HCT116 (cell line): ENCODE results near the gene ETS1. TPM values are rescaled to one million over a fixed set of nuclear protein-coding genes. Genes with fewer than 3 reads are reported as not detected.

ENCODE experiments used
- ATAC-seq: fragments of 200-7000 bp; cut with Tn5 transposase; 2 replicates; pipeline ENCODE4 v1.9.1; 2020; ENCODE audit warnings: mild to moderate bottlenecking, moderate library complexity
- BruUV-seq: library from RNA; stranded (reverse); fragments of 400-500 nt; replicated peaks from 2 replicates; lab custom pipeline; 2021; lab: Mats Ljungman, UMichigan
- CTCF ChIA-PET: fragments of 300-600 bp; sonication (Branson Sonifier 250); formaldehyde crosslinking; loops from one replicate; lab custom pipeline; 2021; ENCODE audit warnings: antibody characterized with exemption; lab: Charles Lee
- POLR2A ChIA-PET: fragments of 300-600, 350-600 bp; sonication (Branson Sonifier 250); formaldehyde crosslinking; loops from one replicate; lab custom pipeline; 2021; ENCODE audit warnings: antibody characterized with exemption; lab: Charles Lee
- RAD21 ChIA-PET, 2 experiments: fragments of 300-600 bp; sonication (Branson Sonifier 250); formaldehyde crosslinking; loops; one replicate each; lab custom pipeline; 2023; ENCODE audit warnings: low total read pairs in 2 of 2; ENCODE audit not compliant: uncharacterized antibody in 2 of 2, unreplicated experiment in 2 of 2, low non-redundant PET in 1 of 2; lab: Charles Lee
- DNase-seq: peaks from one replicate; pipeline ENCODE4 v3.0.0-alpha.2; 2010; ENCODE audit warnings: low read depth, low spot score
- H2AFZ ChIP-seq: fragments of 200-600 bp; shearing (Covaris generic), sonication (generic); 2 replicates; pipeline ENCODE4 v1.6.1; 2017; ENCODE audit warnings: low read depth, mixed run types, mixed read lengths, antibody characterized with exemption, low read length; ENCODE audit not compliant: poor library complexity, severe bottlenecking
- H3K27ac ChIP-seq: 2 replicates; pipeline ENCODE4 v1.5.1; 2012; ENCODE audit warnings: low read depth, low read length
- H3K27me3 ChIP-seq: fragments of 200-600 bp; sonication (generic); 2 replicates; pipeline ENCODE4 v1.6.1; 2016; ENCODE audit warnings: mixed run types, low read length, mixed read lengths; ENCODE audit not compliant: insufficient read depth
- H3K36me3 ChIP-seq, 2 experiments: fragments of 200-500 bp in 1 of 2; fragments of 200-600 bp in 1 of 2; sonication (Bioruptor generic) in 1 of 2; sonication (generic) in 1 of 2; 2 replicates each; pipeline versions ENCODE4 v1.5.1 to v1.6.1; 2014 to 2016; ENCODE audit warnings: low read length in 2 of 2, inconsistent platforms in 1 of 2, mixed read lengths in 1 of 2, mixed run types in 1 of 2; ENCODE audit not compliant: insufficient read depth in 2 of 2, control insufficient read depth in 1 of 2
- H3K4me1 ChIP-seq, 2 experiments: fragments of 200-600 bp in 1 of 2; sonication (generic) in 1 of 2; 2 replicates each; pipeline versions ENCODE4 v1.5.1 to v1.6.1; 2012 to 2017; ENCODE audit warnings: low read length in 2 of 2, inconsistent platforms in 1 of 2, mild to moderate bottlenecking in 1 of 2, mixed read lengths in 1 of 2, mixed run types in 1 of 2, moderate library complexity in 1 of 2; ENCODE audit not compliant: insufficient read depth in 2 of 2, control insufficient read depth in 1 of 2
- H3K4me2 ChIP-seq: fragments of 200-600 bp; sonication (generic); 2 replicates; pipeline ENCODE4 v1.6.1; 2017; ENCODE audit warnings: mixed run types, low read length, mixed read lengths
- H3K4me3 ChIP-seq, 2 experiments: fragments of 200-600 bp in 1 of 2; sonication (generic) in 1 of 2; replicated peaks in 1 of 2; 2 replicates each; pipeline ENCODE4 v1.5.1; 2011 to 2016; ENCODE audit warnings: low read length in 2 of 2, control low read depth in 1 of 2, low read depth in 1 of 2, mild to moderate bottlenecking in 1 of 2, mixed read lengths in 1 of 2, mixed run types in 1 of 2
- H3K79me2 ChIP-seq: fragments of 200-600 bp; sonication (generic); 2 replicates; pipeline ENCODE4 v1.6.1; 2017; ENCODE audit warnings: mild to moderate bottlenecking, mixed run types, low read length, moderate library complexity, mixed read lengths; ENCODE audit not compliant: insufficient read depth
- H3K9ac ChIP-seq: fragments of 200-600 bp; sonication (generic); 2 replicates; pipeline ENCODE4 v1.6.1; 2016; ENCODE audit warnings: low read length, mixed read lengths
- H3K9me2 ChIP-seq: fragments of 200-600 bp; sonication (generic), shearing (Covaris generic); 2 replicates; pipeline ENCODE4 v1.6.1; 2017; ENCODE audit warnings: mixed run types, mild to moderate bottlenecking, moderate library complexity; ENCODE audit not compliant: insufficient read depth
- H3K9me3 ChIP-seq, 2 experiments: fragments of 200-500 bp in 1 of 2; fragments of 200-600 bp in 1 of 2; sonication (Bioruptor generic) in 1 of 2; sonication (generic) in 1 of 2; 2 replicates each; pipeline ENCODE4 v1.6.1; 2014 to 2017; ENCODE audit warnings: low read length in 2 of 2, mixed read lengths in 2 of 2, inconsistent platforms in 1 of 2, low read depth in 1 of 2, mild to moderate bottlenecking in 1 of 2, mixed run types in 1 of 2, moderate library complexity in 1 of 2; ENCODE audit not compliant: control insufficient read depth in 1 of 2, insufficient read depth in 1 of 2
- H4K20me1 ChIP-seq: fragments of 200-600 bp; sonication (generic), shearing (Covaris generic); 2 replicates; pipeline ENCODE4 v1.6.1; 2017; ENCODE audit warnings: mixed run types, mild to moderate bottlenecking, moderate library complexity; ENCODE audit not compliant: insufficient read depth
- CBX3 ChIP-seq: IDR thresholded peaks from 2 replicates; pipeline ENCODE4 v1.6.1; 2012; ENCODE audit warnings: low read depth
- EGR1 ChIP-seq: IDR thresholded peaks from 2 replicates; pipeline ENCODE4 v1.6.1; 2012; ENCODE audit warnings: low read depth
- ELF1 ChIP-seq: IDR thresholded peaks from 2 replicates; pipeline ENCODE4 v1.6.1; 2012; ENCODE audit warnings: low read depth, borderline replicate concordance
- FOSL1 ChIP-seq: IDR thresholded peaks from 2 replicates; pipeline ENCODE4 v1.6.1; 2012; ENCODE audit warnings: low read depth
- JUND ChIP-seq: IDR thresholded peaks from 2 replicates; pipeline ENCODE4 v1.6.1; 2012
- MAX ChIP-seq: IDR thresholded peaks from 2 replicates; pipeline ENCODE4 v1.6.1; 2012
- POLR2A ChIP-seq: IDR thresholded peaks from 2 replicates; pipeline ENCODE4 v1.7.0; 2011; ENCODE audit warnings: borderline replicate concordance; ENCODE audit not compliant: insufficient read depth, insufficient read length; ENCODE audit errors: extremely low read depth
- POLR2AphosphoS5 ChIP-seq: IDR thresholded peaks from 2 replicates; pipeline ENCODE4 v1.6.1; 2011; ENCODE audit warnings: mild to moderate bottlenecking, low read depth, low read length, moderate library complexity
- RAD21 ChIP-seq: IDR thresholded peaks from 2 replicates; pipeline ENCODE4 v1.6.1; 2012; ENCODE audit warnings: low read depth, mild to moderate bottlenecking
- SIN3A ChIP-seq: IDR thresholded peaks from 2 replicates; pipeline ENCODE4 v1.6.1; 2012; ENCODE audit warnings: low read depth
- TCF7L2 ChIP-seq: IDR thresholded peaks from 2 replicates; pipeline ENCODE4 v1.7.0; 2011; ENCODE audit warnings: borderline replicate concordance, inconsistent platforms; ENCODE audit not compliant: insufficient read depth, insufficient read length; ENCODE audit errors: extremely low read depth
- YY1 ChIP-seq: IDR thresholded peaks from 2 replicates; pipeline ENCODE4 v1.6.1; 2011; ENCODE audit warnings: low read length, low read depth, moderate library complexity, mild to moderate bottlenecking; ENCODE audit not compliant: insufficient replicate concordance; ENCODE audit errors: extremely low read depth
- ZFX ChIP-seq: fragments of 450-650 bp; IDR thresholded peaks from 2 replicates; pipeline ENCODE4 v1.6.1; 2017
- ZNF274 ChIP-seq: fragments of 200-500 bp; sonication (Bioruptor generic); IDR thresholded peaks from 2 replicates; pipeline ENCODE4 v1.6.1; 2014; ENCODE audit warnings: mild to moderate bottlenecking, low read depth, low read length, inconsistent platforms
- intact Hi-C: fragments of 100-400 bp; cut with micrococcal nuclease; formaldehyde crosslinking; loops from 2 replicates; pipeline ENCODE4 v1.10.0; 2022
- total RNA-seq: library from RNA; stranded (reverse); gene quantifications from one replicate; pipeline ENCODE4 v1.2.1, GENCODE V29; 2021; ENCODE audit not compliant: unreplicated experiment
- TF ChIP-seq, protein P1 (sequence below): IDR thresholded peaks from 2 replicates; pipeline ENCODE4 v1.6.1; 2012
- TF ChIP-seq, protein P2 (sequence below), 3 experiments: fragments of 200-600 bp in 1 of 3; sonication (generic) in 1 of 3; IDR thresholded peaks in 2 of 3; conservative IDR thresholded peaks in 1 of 3; 2 replicates each; pipeline ENCODE4 v1.5.1; 2012 to 2017; ENCODE audit warnings: low read depth in 2 of 3, low read length in 2 of 3, antibody characterized with exemption in 1 of 3, borderline replicate concordance in 1 of 3, control low read depth in 1 of 3, mild to moderate bottlenecking in 1 of 3, mixed read lengths in 1 of 3, mixed run types in 1 of 3, moderate library complexity in 1 of 3; ENCODE audit not compliant: insufficient read depth in 1 of 3
- TF ChIP-seq, protein P3 (sequence below): IDR thresholded peaks from 2 replicates; pipeline ENCODE4 v1.6.1; 2012; ENCODE audit warnings: low read depth

Gene ETS1
- total RNA-seq, 1 experiment from 2014 or later, result 9.2 TPM

- H3K9me3 ChIP-seq, result no peaks in the 10 kb centered on the region
- peaks cover 5% of the 10 kb centered on the region; the same call in 1 of the 2 replicates for H3K79me2 ChIP-seq
- DNase-seq, result no peak
- no peaks in the 10 kb centered on the region for H4K20me1 ChIP-seq
- H3K27me3 ChIP-seq, result no peaks in the 10 kb centered on the region
- peak overlapping the region; percentile 34; the same call in 1 of the 2 replicates for H3K27ac ChIP-seq
- intact Hi-C loops, result loop anchor here (1.0 to 5.0 kb wide), 3 partner anchors 25 to 311 kb away; no protein-coding TSS in a partner anchor
- peak overlapping the region; percentile 70 for H3K9ac ChIP-seq
- H3K4me1 ChIP-seq, result peaks cover 5 to 43% of the 10 kb centered on the region in 2 experiments; a peak in 3 of 4 replicates
- BruUV-seq, result no TSS peak
- no peaks in the 10 kb centered on the region for H3K9me2 ChIP-seq
- no peaks in the 10 kb centered on the region for H3K36me3 ChIP-seq
- ChIA-PET CTCF (no interaction called here), POLR2A (no interaction called here), RAD21 (no interaction called here)
- no peak overlapping the region for H2AFZ ChIP-seq
- TF ChIP-seq POLR2A, result no peak
- TF ChIP-seq FOSL1, result no peak
- no peak for TF ChIP-seq TCF7L2
- TF ChIP-seq ZFX, result no peak
- TF ChIP-seq YY1, result no peak
- TF ChIP-seq, protein P1, sequence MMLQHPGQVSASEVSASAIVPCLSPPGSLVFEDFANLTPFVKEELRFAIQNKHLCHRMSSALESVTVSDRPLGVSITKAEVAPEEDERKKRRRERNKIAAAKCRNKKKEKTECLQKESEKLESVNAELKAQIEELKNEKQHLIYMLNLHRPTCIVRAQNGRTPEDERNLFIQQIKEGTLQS, result no peak
- TF ChIP-seq JUND, result no peak
- no peak for TF ChIP-seq ELF1
- TF ChIP-seq CBX3, result no peak
- TF ChIP-seq, protein P2, sequence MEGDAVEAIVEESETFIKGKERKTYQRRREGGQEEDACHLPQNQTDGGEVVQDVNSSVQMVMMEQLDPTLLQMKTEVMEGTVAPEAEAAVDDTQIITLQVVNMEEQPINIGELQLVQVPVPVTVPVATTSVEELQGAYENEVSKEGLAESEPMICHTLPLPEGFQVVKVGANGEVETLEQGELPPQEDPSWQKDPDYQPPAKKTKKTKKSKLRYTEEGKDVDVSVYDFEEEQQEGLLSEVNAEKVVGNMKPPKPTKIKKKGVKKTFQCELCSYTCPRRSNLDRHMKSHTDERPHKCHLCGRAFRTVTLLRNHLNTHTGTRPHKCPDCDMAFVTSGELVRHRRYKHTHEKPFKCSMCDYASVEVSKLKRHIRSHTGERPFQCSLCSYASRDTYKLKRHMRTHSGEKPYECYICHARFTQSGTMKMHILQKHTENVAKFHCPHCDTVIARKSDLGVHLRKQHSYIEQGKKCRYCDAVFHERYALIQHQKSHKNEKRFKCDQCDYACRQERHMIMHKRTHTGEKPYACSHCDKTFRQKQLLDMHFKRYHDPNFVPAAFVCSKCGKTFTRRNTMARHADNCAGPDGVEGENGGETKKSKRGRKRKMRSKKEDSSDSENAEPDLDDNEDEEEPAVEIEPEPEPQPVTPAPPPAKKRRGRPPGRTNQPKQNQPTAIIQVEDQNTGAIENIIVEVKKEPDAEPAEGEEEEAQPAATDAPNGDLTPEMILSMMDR (IDR thresholded peaks at IDR 0.05 in 2 of 3, conservative IDR thresholded peaks at IDR 0.05 in 1 of 3; ENCODE audit: borderline replicate concordance in 1 of 3, insufficient read depth in 1 of 3, low read depth in 2 of 3, low read length in 2 of 3), result no peak
- no peak for TF ChIP-seq SIN3A
- TF ChIP-seq POLR2AphosphoS5, result no peak
- TF ChIP-seq, protein P3, sequence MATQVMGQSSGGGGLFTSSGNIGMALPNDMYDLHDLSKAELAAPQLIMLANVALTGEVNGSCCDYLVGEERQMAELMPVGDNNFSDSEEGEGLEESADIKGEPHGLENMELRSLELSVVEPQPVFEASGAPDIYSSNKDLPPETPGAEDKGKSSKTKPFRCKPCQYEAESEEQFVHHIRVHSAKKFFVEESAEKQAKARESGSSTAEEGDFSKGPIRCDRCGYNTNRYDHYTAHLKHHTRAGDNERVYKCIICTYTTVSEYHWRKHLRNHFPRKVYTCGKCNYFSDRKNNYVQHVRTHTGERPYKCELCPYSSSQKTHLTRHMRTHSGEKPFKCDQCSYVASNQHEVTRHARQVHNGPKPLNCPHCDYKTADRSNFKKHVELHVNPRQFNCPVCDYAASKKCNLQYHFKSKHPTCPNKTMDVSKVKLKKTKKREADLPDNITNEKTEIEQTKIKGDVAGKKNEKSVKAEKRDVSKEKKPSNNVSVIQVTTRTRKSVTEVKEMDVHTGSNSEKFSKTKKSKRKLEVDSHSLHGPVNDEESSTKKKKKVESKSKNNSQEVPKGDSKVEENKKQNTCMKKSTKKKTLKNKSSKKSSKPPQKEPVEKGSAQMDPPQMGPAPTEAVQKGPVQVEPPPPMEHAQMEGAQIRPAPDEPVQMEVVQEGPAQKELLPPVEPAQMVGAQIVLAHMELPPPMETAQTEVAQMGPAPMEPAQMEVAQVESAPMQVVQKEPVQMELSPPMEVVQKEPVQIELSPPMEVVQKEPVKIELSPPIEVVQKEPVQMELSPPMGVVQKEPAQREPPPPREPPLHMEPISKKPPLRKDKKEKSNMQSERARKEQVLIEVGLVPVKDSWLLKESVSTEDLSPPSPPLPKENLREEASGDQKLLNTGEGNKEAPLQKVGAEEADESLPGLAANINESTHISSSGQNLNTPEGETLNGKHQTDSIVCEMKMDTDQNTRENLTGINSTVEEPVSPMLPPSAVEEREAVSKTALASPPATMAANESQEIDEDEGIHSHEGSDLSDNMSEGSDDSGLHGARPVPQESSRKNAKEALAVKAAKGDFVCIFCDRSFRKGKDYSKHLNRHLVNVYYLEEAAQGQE, result no peak
- TF ChIP-seq RAD21, result no peak
- no peak for TF ChIP-seq ZNF274
- TF ChIP-seq EGR1, result no peak
- TF ChIP-seq MAX, result no peak
- TF ChIP-seq, all 23 proteins: peak for 0
- Histone ChIP-seq H3K4me2 (peak overlapping the region; percentile 90), H3K4me3 (peak overlapping the region; percentile 58 to 65)
- ATAC-seq, result peak; percentile 6
Measured at GRCh38 chr11:128521682-128522054, 65.7 kb downstream of the ETS1 start.
